T-helper 1 cell (primary cell): Measurements from ENCODE around the gene ABCA1.
"Not testable (repeated sequence)": the region's sequence is repeated elsewhere in the genome, so short reads cannot be mapped to it uniquely, and the experiment has no call there.

Experiments used
- DNase-seq, 5 donors: peaks; one replicate each; pipeline ENCODE4 v3.0.0-alpha.2; 2012 to 2020

Gene ABCA1

GRCh38 chr9:104869811-104870210 is 58.1 kb downstream of the ABCA1 start:
- DNase-seq = no peak

GRCh38 chr9:104868687-104869404 is 59.1 kb downstream of the ABCA1 start:
- no peak for DNase-seq

GRCh38 chr9:104868303-104868686 is 59.7 kb downstream of the ABCA1 start:
- no peak for DNase-seq

- no peak for DNase-seq
Measured at GRCh38 chr9:104866191-104866590, 61.8 kb downstream of the ABCA1 start.

GRCh38 chr9:104864675-104865104 is 63.3 kb downstream of the ABCA1 start:
- DNase-seq = no peak

GRCh38 chr9:104863180-104863883 is 64.6 kb downstream of the ABCA1 start:
- DNase-seq = peak in 3 of 5 donors; percentile 9 to 55 (median 24)

- DNase-seq = no peak
Measured at GRCh38 chr9:104861397-104861796, 66.6 kb downstream of the ABCA1 start.

- no peak for DNase-seq
Measured at GRCh38 chr9:104860263-104860662, 67.7 kb downstream of the ABCA1 start.

GRCh38 chr9:104858846-104859245 is 69.1 kb downstream of the ABCA1 start:
- no peak for DNase-seq

- no peak for DNase-seq
Measured at GRCh38 chr9:104858271-104858670, 69.7 kb downstream of the ABCA1 start.

GRCh38 chr9:104856413-104856941 is 71.5 kb downstream of the ABCA1 start:
- no peak for DNase-seq

- DNase-seq = no peak
Measured at GRCh38 chr9:104855807-104856206, 72.1 kb downstream of the ABCA1 start.

- DNase-seq = not testable (repeated sequence)
Measured at GRCh38 chr9:104855258-104855657, 72.7 kb downstream of the ABCA1 start.

- DNase-seq = no peak
Measured at GRCh38 chr9:104854613-104855012, 73.3 kb downstream of the ABCA1 start.

- no peak for DNase-seq
Measured at GRCh38 chr9:104853683-104854082, 74.3 kb downstream of the ABCA1 start.

- DNase-seq = no peak
Measured at GRCh38 chr9:104853159-104853558, 74.8 kb downstream of the ABCA1 start.

GRCh38 chr9:104851546-104851920 is 76.4 kb downstream of the ABCA1 start:
- no peak for DNase-seq

- no peak for DNase-seq
Measured at GRCh38 chr9:104850786-104851545, 77.0 kb downstream of the ABCA1 start.

GRCh38 chr9:104849023-104849422 is 78.9 kb downstream of the ABCA1 start:
- DNase-seq = no peak

- no peak for DNase-seq
Measured at GRCh38 chr9:104844710-104845109, 83.2 kb downstream of the ABCA1 start.

- no peak for DNase-seq
Measured at GRCh38 chr9:104843644-104844240, 84.2 kb downstream of the ABCA1 start.

GRCh38 chr9:104842698-104843097 is 85.3 kb downstream of the ABCA1 start:
- no peak for DNase-seq

GRCh38 chr9:104841601-104842141 is 86.3 kb downstream of the ABCA1 start:
- DNase-seq = no peak
